Small intestine (tissue), 7 donors: Measurements from ENCODE around the gene CEP72. TPM values are rescaled to one million over a fixed set of nuclear protein-coding genes. Genes with fewer than 3 reads are reported as not detected.
A peak's percentile ranks its signal among the peaks of the same experiment; 100 is the strongest.
"Not testable (repeated sequence)": the region's sequence is repeated elsewhere in the genome, so short reads cannot be mapped to it uniquely, and the experiment has no call there.

ENCODE experiments used
- DNase-seq, 2 donors: peaks; one replicate each; pipeline versions ENCODE4 v3.0.0 to v3.0.0-alpha.2; 2013
- FAIRE-seq: peaks from 2 replicates; lab custom pipeline; 2012; peaks lifted over from hg19 to GRCh38; lab: Jason Lieb, UNC
- H3K27ac ChIP-seq, 3 donors: one replicate each; pipeline ENCODE4 v1.5.1; 2013; ENCODE audit warnings: low read length in 2 of 3, mild to moderate bottlenecking in 2 of 3, control low read depth in 1 of 3, inconsistent platforms in 1 of 3, low read depth in 1 of 3, moderate library complexity in 1 of 3
- H3K27me3 ChIP-seq, 3 donors: one replicate each; pipeline ENCODE4 v1.6.1; 2013; ENCODE audit warnings: low read length in 3 of 3, inconsistent platforms in 1 of 3; ENCODE audit not compliant: control insufficient read depth in 3 of 3, insufficient read depth in 3 of 3
- H3K36me3 ChIP-seq, 3 donors: one replicate each; pipeline ENCODE4 v1.6.1; 2013; ENCODE audit warnings: low read length in 3 of 3, inconsistent platforms in 1 of 3, low read depth in 1 of 3, mild to moderate bottlenecking in 1 of 3, moderate library complexity in 1 of 3; ENCODE audit not compliant: control insufficient read depth in 3 of 3, insufficient read depth in 2 of 3
- H3K4me1 ChIP-seq, 3 donors: one replicate each; pipeline ENCODE4 v1.6.1; 2013; ENCODE audit warnings: low read length in 2 of 3, inconsistent platforms in 1 of 3, low read depth in 1 of 3, mild to moderate bottlenecking in 1 of 3, moderate library complexity in 1 of 3; ENCODE audit not compliant: control insufficient read depth in 3 of 3, insufficient read depth in 2 of 3
- H3K4me3 ChIP-seq, 3 donors: one replicate each; pipeline ENCODE4 v1.5.1; 2013; ENCODE audit warnings: low read length in 3 of 3, control low read depth in 1 of 3, inconsistent platforms in 1 of 3, low read depth in 1 of 3, mild to moderate bottlenecking in 1 of 3, moderate library complexity in 1 of 3
- H3K9me3 ChIP-seq, 2 donors: one replicate each; pipeline ENCODE4 v1.6.1; 2013; ENCODE audit warnings: low read depth in 1 of 2, low read length in 1 of 2; ENCODE audit not compliant: control insufficient read depth in 2 of 2, insufficient read depth in 1 of 2
- WGBS, 3 donors: extraction: QIAGEN DNeasy Blood & Tissue Kit; methylation state at CpG; one replicate each; pipeline ENCODE4 v1.1.7; 2013; 5-methylcytosine and 5-hydroxymethylcytosine counted together
- polyA plus RNA-seq, 4 donors: library from polyadenylated mRNA; stranded (reverse) in 3 of 4; unstranded in 1 of 4; fragments of 200-250 nt in 3 of 4; fragments of 120-200 nt in 1 of 4; gene quantifications; one replicate each; pipeline versions ENCODE4 v1.2.1 to v1.2.3, GENCODE V29; 2013
- donor health status: healthy with polysubstance abuse.
- donor health status: control.
- donor health status: control.
- donor health status: Bipolar disorder and iron deficiency.
- donor health status: healthy.

Gene CEP72
- polyA plus RNA-seq, 4 donors: 0.54 to 9.6 (median 4.9) TPM

GRCh38 chr5:603081-603998 lies 8.8 kb upstream of the CEP72 start:
- Histone ChIP-seq H3K27ac (no peak overlapping the region), H3K36me3 (no peaks in the 10 kb centered on the region), H3K27me3 (no peaks in the 10 kb centered on the region), H3K4me3 (no peak overlapping the region), H3K9me3 (peaks cover 0 to 5% of the 10 kb centered on the region in 2 donors), H3K4me1 (peaks cover 0 to 24% (median 2%) of the 10 kb centered on the region in 3 donors)
- no peak for DNase-seq
- no peak for FAIRE-seq
- 73 to 85% (median 84%) methylated on average over 32 of the region's 32 CpGs for WGBS, 3 donors

- H3K27ac ChIP-seq: no peak overlapping the region
- WGBS, 3 donors: 89 to 90% (median 89%) methylated on average over 11 to 12 of the region's 12 CpGs
- no peak for DNase-seq
- peaks cover 0 to 24% (median 2%) of the 10 kb centered on the region in 3 donors for H3K4me1 ChIP-seq
- FAIRE-seq: no peak
- H3K36me3 ChIP-seq: peaks cover 0 to 3% (median 0%) of the 10 kb centered on the region in 3 donors
- H3K27me3 ChIP-seq: no peaks in the 10 kb centered on the region
- no peak overlapping the region for H3K4me3 ChIP-seq
- peaks cover 0 to 3% of the 10 kb centered on the region in 2 donors for H3K9me3 ChIP-seq
Measured at GRCh38 chr5:604391-604831, 7.7 kb upstream of the CEP72 start.

- DNase-seq: not testable (repeated sequence)
- 91 to 98% (median 94%) methylated on average over 6 of the region's 6 CpGs for WGBS, 3 donors
Measured at GRCh38 chr5:605090-605489, 7.0 kb upstream of the CEP72 start.

GRCh38 chr5:606061-606460 lies 6.1 kb upstream of the CEP72 start:
- peaks cover 0 to 8% (median 0%) of the 10 kb centered on the region in 3 donors for H3K36me3 ChIP-seq
- peaks cover 0 to 3% of the 10 kb centered on the region in 2 donors for H3K9me3 ChIP-seq
- no peak overlapping the region for H3K4me3 ChIP-seq
- H3K27me3 ChIP-seq: no peaks in the 10 kb centered on the region
- H3K4me1 ChIP-seq: peaks cover 0 to 27% (median 2%) of the 10 kb centered on the region in 3 donors
- DNase-seq: no peak
- no peak for FAIRE-seq
- no peak overlapping the region for H3K27ac ChIP-seq
- 83 to 95% (median 87%) methylated on average over 8 of the region's 8 CpGs for WGBS, 3 donors

More at GRCh38 chr5:605090-605489, 7.0 kb upstream of the CEP72 start:
- FAIRE-seq, H3K9me3 ChIP-seq, H3K36me3 ChIP-seq, H3K27ac ChIP-seq, H3K4me3 ChIP-seq, H3K27me3 ChIP-seq: not testable (repeated sequence)
- peaks cover 0 to 24% (median 2%) of the 10 kb centered on the region in 3 donors for H3K4me1 ChIP-seq

- H3K27me3 ChIP-seq: no peaks in the 10 kb centered on the region
Measured at GRCh38 chr5:606526-607399, 5.4 kb upstream of the CEP72 start.

GRCh38 chr5:607541-608428 lies 4.4 kb upstream of the CEP72 start:
- WGBS, 3 donors: 40 to 61% (median 44%) methylated on average over 36 to 37 of the region's 37 CpGs
- no peak for FAIRE-seq
- Histone ChIP-seq H3K27ac (no peak overlapping the region), H3K27me3 (no peaks in the 10 kb centered on the region), H3K36me3 (peaks cover 0 to 8% (median 0%) of the 10 kb centered on the region in 3 donors), H3K4me3 (no peak overlapping the region), H3K9me3 (peaks cover 0 to 3% of the 10 kb centered on the region in 2 donors), H3K4me1 (peaks cover 0 to 19% (median 0%) of the 10 kb centered on the region in 3 donors)
- DNase-seq: peak in 1 of 2 donors; percentile 24

More at GRCh38 chr5:606526-607399, 5.4 kb upstream of the CEP72 start:
- Histone ChIP-seq H3K36me3 (peaks cover 0 to 8% (median 0%) of the 10 kb centered on the region in 3 donors), H3K4me3 (no peak overlapping the region), H3K27ac (no peak overlapping the region), H3K4me1 (peaks cover 0 to 21% (median 0%) of the 10 kb centered on the region in 3 donors), H3K9me3 (peaks cover 0 to 3% of the 10 kb centered on the region in 2 donors)
- WGBS, 3 donors: 64 to 80% (median 76%) methylated on average over 20 to 21 of the region's 21 CpGs
- DNase-seq: no peak
- FAIRE-seq: no peak

GRCh38 chr5:608429-609370 lies 3.4 kb upstream of the CEP72 start:
- Histone ChIP-seq H3K27ac (no peak overlapping the region), H3K4me1 (peaks cover 0 to 23% (median 0%) of the 10 kb centered on the region in 3 donors), H3K4me3 (no peak overlapping the region), H3K36me3 (peaks cover 0 to 10% (median 0%) of the 10 kb centered on the region in 3 donors), H3K9me3 (peaks cover 0 to 11% of the 10 kb centered on the region in 2 donors), H3K27me3 (no peaks in the 10 kb centered on the region)
- no peak for FAIRE-seq
- no peak for DNase-seq
- 73 to 86% (median 85%) methylated on average over 23 to 31 of the region's 31 CpGs for WGBS, 3 donors
